Measurements from ENCODE around the gene ZNF862.

ZNF862 gene

DNA sequence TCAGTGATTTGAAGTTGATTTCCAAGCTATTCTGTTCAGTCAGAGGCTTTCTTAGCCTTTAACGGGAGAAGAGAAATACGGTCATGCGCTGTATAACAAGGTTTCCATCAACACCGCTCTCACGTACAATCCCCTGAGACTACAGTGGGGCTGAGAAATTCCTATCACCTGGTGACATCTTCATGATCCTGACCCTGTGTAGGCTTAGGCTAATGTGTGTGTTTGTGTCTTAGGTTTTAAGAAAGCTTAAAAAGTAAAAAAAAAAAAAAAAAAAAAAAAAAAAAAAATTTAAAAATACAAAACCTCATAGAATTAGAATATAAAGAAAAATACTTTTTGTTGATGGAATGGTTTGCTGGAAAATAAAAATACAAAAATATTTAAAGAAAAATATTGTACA, 1.8 kb downstream of the ZNF862 start:
- DNase-seq (ENCODE audit: low spot score) = no peak
- no peak overlapping the region for H3K27ac ChIP-seq
- CTCF ChIA-PET = no interaction called here
- TF ChIP-seq CTCF (conservative IDR thresholded peaks at IDR 0.05; ENCODE audit: low read depth) = no peak
- POLR2A ChIA-PET (ENCODE audit: low non-redundant PET) = interaction anchor here (0.6 kb wide), 1 partner anchor 541 kb away, joined by 3 read pairs; no protein-coding TSS in a partner anchor

GRCh38 chr7:149843566-149843965, 5.4 kb downstream of the ZNF862 start:
- POLR2A ChIA-PET (ENCODE audit: low non-redundant PET) = no interaction called here
- no peak overlapping the region for H3K27ac ChIP-seq
- CTCF ChIA-PET = no interaction called here
- no peak for TF ChIP-seq CTCF (conservative IDR thresholded peaks at IDR 0.05; ENCODE audit: low read depth)
- no peak for DNase-seq (ENCODE audit: low spot score)

DNA sequence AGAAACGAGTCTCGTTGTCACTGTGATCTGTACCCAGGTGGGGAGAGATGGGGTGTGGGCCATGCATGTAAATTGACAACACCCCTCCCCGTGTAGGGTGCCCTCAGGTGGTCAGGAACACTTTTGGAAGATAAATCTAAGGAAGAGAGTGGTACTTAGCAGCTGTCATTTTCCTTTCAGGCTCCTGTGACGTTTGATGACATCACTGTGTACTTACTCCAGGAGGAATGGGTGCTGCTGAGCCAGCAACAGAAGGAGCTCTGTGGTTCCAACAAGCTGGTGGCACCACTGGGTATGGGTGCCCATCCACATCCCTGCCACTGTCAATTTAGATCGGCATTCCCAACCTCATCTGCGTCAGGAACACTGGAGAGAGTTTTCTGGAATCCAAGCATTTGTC, 6.3 kb downstream of the ZNF862 start:
- no peak overlapping the region for H3K27ac ChIP-seq
- ChIA-PET POLR2A (ENCODE audit: low non-redundant PET) (no interaction called here), CTCF (interaction anchor here (0.6 kb wide), 1 partner anchor 52 kb away, joined by 4 read pairs; no protein-coding TSS in a partner anchor)
- no peak for DNase-seq (ENCODE audit: low spot score)
- TF ChIP-seq CTCF (conservative IDR thresholded peaks at IDR 0.05; ENCODE audit: low read depth) = no peak

DNA sequence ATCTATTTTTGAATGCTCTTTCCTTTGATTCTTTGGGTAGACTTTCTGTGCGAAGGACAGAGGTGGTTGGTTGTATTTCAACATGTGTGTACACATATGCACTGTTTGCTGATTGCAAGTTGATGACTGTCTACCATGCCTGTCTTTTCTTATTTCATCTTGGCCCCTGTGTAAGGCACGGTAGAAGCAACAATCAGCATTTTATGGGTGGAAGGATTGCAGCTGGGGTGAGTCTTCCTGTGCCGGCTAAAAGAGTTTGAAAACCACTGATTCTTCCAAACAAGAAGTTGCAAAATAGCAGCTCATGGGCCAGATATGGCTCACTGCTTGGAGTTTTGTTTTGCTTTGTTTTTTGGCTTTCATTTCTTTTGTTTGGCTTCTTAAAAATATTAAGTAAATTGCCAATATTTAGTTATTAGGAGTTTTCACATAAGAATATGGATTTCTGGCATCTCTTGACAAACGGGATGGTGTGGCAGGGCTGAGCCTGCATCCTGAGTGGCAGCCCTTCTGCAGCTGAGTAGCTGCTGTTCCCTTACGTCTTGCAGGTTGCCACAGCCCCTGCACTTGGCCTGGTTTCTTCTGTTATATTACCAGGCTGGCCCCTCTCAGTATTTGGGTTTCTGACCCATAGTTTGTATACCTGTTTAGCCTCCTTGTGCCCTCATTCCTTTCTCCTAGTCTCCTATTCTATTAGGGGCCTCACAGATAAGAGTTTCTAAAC, 7.2 kb downstream of the ZNF862 start:
- ChIA-PET CTCF (no interaction called here), POLR2A (ENCODE audit: low non-redundant PET) (no interaction called here)
- no peak overlapping the region for H3K27ac ChIP-seq
- DNase-seq (ENCODE audit: low spot score) = no peak
- no peak for TF ChIP-seq CTCF (conservative IDR thresholded peaks at IDR 0.05; ENCODE audit: low read depth)

GRCh38 chr7:149846021-149846420, 7.8 kb downstream of the ZNF862 start:
- ChIA-PET CTCF (no interaction called here), POLR2A (ENCODE audit: low non-redundant PET) (no interaction called here)
- no peak for DNase-seq (ENCODE audit: low spot score)
- H3K27ac ChIP-seq = no peak overlapping the region
- no peak for TF ChIP-seq CTCF (conservative IDR thresholded peaks at IDR 0.05; ENCODE audit: low read depth)

DNA sequence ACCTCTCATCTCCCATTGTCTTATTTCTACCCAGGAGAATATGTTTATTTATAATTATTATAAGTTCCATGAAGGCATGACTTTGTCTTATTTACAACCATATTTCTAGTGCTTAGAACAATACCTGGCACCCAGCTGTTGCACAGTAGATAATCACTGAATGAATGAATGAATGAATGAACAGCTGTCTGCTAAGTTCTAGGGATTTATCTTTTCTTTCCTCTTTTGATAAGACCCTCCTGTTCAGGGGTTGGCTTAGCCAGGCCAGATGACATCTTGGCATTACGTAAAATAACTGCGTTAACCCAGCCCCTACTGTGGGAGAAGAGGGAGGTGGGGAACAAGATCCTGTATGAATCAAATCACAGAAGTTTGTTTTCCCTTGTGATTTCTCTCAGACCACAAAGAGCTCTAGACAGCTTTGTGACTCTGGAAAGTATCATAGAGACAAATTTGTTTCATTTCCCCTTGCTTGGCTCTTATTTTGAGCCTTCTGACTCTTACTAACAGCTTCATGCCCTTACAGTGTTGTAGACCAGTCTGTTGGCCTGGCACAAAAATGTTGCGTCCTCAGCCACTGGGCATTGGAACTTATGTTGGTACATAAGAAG, 8.4 kb downstream of the ZNF862 start:
- CTCF ChIA-PET = no interaction called here
- TF ChIP-seq CTCF (conservative IDR thresholded peaks at IDR 0.05; ENCODE audit: low read depth) = no peak
- no peak overlapping the region for H3K27ac ChIP-seq
- POLR2A ChIA-PET (ENCODE audit: low non-redundant PET) = no interaction called here
- no peak for DNase-seq (ENCODE audit: low spot score)

Data from RWPE1 (cell line).